ENCODE data around the gene ARL13B.

Gene ARL13B

DNA sequence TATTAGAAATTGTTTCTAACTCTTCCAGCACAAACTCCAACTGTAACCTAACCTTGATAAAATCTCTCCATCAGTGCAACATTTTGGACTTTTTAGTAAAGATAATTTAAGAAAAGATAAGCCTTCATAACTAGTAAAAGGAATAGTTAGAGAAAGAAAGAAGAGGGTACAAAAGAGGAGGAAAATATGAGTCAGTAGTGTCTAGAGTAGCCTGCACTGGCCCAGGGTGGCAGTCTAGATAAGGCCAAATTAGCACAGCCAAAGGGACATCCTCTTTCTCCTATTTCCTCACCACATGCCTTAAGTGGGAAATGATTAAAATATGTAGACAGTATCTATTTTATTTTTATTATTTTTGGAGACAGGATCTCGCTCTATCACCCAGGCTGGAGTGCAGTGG, 10.0 kb upstream of the ARL13B start:
- Histone ChIP-seq H3K36me3 (ENCODE audit: control insufficient read depth in 1 of 2, insufficient read depth in 2 of 2, low read length in 2 of 2) (no peaks in the 10 kb centered on the region), H3K4me3 (ENCODE audit: low read depth in 1 of 2, low read length in 2 of 2) (no peak overlapping the region), H3K9me3 (ENCODE audit: control insufficient read depth in 1 of 2, low read length in 2 of 2) (no peaks in the 10 kb centered on the region), H3K4me1 (ENCODE audit: control insufficient read depth in 1 of 2, insufficient read depth in 2 of 2, low read length in 2 of 2) (peaks cover 0 to 3% of the 10 kb centered on the region in 2 donors), H3K27ac (ENCODE audit: low read length) (no peak overlapping the region), H3K27me3 (ENCODE audit: low read depth, low read length) (no peaks in the 10 kb centered on the region)

DNA sequence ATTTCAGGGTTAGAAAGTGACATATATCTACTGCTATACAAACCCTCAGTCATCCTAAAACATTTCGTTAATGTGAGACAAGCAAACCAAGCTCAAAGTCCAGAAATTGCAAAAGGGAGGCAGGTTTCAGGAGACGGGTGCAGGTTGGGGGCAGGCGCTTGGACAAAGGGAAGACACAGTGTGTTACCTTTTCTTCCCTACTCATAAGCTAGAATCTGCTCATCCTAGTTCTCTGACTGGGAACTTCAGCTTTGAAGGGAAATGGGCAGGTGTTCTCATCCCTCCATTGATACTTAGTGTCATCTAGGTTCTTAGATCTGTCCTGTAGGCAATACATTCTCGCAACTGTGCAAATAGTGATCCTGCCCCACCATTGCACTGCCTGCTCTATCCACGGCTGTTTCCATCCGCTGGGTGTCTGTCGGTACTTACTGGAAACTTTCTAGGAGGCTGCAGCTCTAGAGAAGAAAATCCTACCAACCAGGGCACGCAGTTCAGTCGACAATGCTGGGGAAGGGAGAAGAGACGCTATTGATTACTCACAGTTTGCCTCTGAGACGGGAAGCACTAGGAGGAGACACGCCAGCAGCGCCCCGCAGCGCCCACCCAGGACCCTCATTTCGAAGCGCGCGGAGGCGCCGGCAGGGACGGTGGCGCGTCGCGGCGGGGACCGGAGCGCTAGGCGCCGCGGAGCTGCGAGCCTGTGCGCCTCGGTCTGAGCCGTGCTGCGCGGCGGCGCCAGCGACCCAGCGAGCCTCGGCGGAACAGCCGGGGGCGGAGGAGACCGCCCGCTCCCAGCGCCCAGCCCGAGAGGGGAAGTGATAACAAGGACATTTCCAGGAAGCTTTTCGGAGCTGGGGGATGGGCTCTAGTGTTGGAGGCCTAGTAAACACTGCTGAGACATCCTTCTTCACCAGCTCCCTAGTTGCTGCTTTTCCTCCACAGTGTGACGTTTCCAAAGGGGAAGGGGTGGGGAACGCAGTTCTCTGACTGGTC, 6.5 kb upstream of the ARL13B start, which contains the start of gene PROS1:
Gene PROS1, minus strand, starts transcription at position 766 of the 996 bp plus-strand sequence. Its CDS starts 147 bp downstream, at position 619.
- Histone ChIP-seq H3K4me3 (ENCODE audit: low read depth in 1 of 2, low read length in 2 of 2) (peak within 1 kb of the TSS; percentile 74 to 76), H3K27me3 (ENCODE audit: low read depth, low read length) (no peaks in the 10 kb centered on the region), H3K9me3 (ENCODE audit: control insufficient read depth in 1 of 2, low read length in 2 of 2) (no peaks in the 10 kb centered on the region), H3K4me1 (ENCODE audit: control insufficient read depth in 1 of 2, insufficient read depth in 2 of 2, low read length in 2 of 2) (peaks cover 0 to 3% of the 10 kb centered on the region in 2 donors), H3K36me3 (ENCODE audit: control insufficient read depth in 1 of 2, insufficient read depth in 2 of 2, low read length in 2 of 2) (no peaks in the 10 kb centered on the region), H3K27ac (ENCODE audit: low read length) (peak within 1 kb of the TSS; percentile 96)

DNA sequence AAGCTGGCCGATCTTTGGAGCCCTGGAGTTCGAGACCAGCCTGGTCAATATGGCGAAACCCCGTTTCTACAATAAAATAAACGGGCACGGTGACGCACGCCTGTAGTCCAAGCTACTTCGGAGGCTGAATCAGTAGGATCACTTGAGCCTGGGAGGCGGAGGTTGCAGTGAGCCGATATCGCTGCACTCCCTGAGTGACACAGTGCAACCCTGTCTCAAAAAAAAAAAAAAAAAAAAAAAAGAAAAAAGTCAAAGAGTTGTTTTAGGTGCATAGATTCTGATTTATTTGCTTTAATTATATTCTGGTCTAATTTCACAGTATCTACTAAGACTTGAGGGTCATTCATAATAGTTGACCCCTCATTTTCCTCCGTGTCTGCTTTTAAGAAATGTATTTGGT, 1.7 kb downstream of the ARL13B start:
- no peaks in the 10 kb centered on the region for H3K36me3 ChIP-seq (ENCODE audit: control insufficient read depth in 1 of 2, insufficient read depth in 2 of 2, low read length in 2 of 2)
- no peak overlapping the region for H3K27ac ChIP-seq (ENCODE audit: low read length)
- H3K4me1 ChIP-seq (ENCODE audit: control insufficient read depth in 1 of 2, insufficient read depth in 2 of 2, low read length in 2 of 2): peaks cover 0 to 16% of the 10 kb centered on the region in 2 donors
- H3K4me3 ChIP-seq (ENCODE audit: low read depth in 1 of 2, low read length in 2 of 2): no peak overlapping the region
- no peaks in the 10 kb centered on the region for H3K27me3 ChIP-seq (ENCODE audit: low read depth, low read length)
- H3K9me3 ChIP-seq (ENCODE audit: control insufficient read depth in 1 of 2, low read length in 2 of 2): no peaks in the 10 kb centered on the region

DNA sequence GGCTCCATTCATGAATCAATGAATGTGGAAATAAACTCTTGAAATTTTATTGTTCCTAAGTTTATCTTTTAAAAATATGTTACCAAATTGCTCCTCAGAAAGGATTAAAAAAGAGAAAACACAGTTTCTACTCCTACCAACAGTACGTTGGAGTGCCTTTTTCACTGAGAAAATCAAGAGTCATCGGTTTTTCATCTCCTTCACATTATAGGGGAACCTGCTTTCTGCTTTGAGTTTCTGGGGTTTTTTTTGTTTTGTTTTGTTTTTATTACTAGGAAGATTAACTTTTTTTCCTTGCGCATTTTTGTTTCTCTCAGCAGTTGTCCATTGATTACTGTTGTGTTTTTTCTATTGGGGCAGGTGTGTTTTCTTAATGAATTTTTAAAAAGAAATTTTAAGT, 3.5 kb downstream of the ARL13B start:
- no peak overlapping the region for H3K4me3 ChIP-seq (ENCODE audit: low read depth in 1 of 2, low read length in 2 of 2)
- H3K27ac ChIP-seq (ENCODE audit: low read length): no peak overlapping the region
- no peaks in the 10 kb centered on the region for H3K27me3 ChIP-seq (ENCODE audit: low read depth, low read length)
- H3K9me3 ChIP-seq (ENCODE audit: control insufficient read depth in 1 of 2, low read length in 2 of 2): no peaks in the 10 kb centered on the region
- no peaks in the 10 kb centered on the region for H3K36me3 ChIP-seq (ENCODE audit: control insufficient read depth in 1 of 2, insufficient read depth in 2 of 2, low read length in 2 of 2)
- peaks cover 0 to 16% of the 10 kb centered on the region in 2 donors for H3K4me1 ChIP-seq (ENCODE audit: control insufficient read depth in 1 of 2, insufficient read depth in 2 of 2, low read length in 2 of 2)

DNA sequence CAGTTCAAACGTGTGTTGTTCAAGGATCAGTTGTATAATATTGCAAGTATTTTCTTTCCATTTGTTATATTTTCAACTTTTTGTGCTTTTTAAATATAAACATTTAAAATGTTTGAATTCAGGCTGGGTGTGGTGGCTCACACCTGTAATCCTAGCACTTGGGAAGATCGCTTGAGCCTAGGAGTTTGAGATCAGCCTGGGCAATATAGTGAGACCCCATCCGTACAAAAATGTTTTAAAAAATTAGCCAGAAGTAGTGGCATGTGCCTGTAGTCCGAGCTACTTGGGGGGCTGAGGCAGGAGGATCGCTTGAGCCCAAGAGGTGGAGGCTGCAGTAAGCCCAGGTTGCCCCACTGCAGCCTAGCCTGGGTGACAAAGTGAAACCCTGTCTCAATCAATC, 4.7 kb downstream of the ARL13B start:
- H3K36me3 ChIP-seq (ENCODE audit: control insufficient read depth in 1 of 2, insufficient read depth in 2 of 2, low read length in 2 of 2): no peaks in the 10 kb centered on the region
- no peaks in the 10 kb centered on the region for H3K9me3 ChIP-seq (ENCODE audit: control insufficient read depth in 1 of 2, low read length in 2 of 2)
- no peaks in the 10 kb centered on the region for H3K27me3 ChIP-seq (ENCODE audit: low read depth, low read length)
- peaks cover 0 to 16% of the 10 kb centered on the region in 2 donors for H3K4me1 ChIP-seq (ENCODE audit: control insufficient read depth in 1 of 2, insufficient read depth in 2 of 2, low read length in 2 of 2)
- H3K27ac ChIP-seq (ENCODE audit: low read length): no peak overlapping the region
- no peak overlapping the region for H3K4me3 ChIP-seq (ENCODE audit: low read depth in 1 of 2, low read length in 2 of 2)

DNA sequence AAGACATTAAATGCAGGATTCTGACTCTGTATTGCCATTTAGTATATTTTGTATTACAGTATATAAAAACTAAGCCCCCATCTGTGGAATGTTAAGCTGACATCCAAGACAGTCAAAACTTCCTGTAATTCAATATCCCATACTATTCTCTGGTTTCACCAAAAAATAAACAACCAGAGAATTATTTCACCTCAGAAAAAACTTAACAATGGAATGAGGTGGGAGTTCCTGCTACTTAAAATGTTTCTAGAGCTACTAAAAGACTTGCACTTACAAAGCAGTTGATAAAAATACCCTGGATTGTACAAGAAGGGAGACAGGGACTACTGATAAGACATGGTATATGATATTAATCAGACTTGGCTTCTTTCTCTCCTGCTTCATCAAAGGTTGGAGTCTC, 8.3 kb downstream of the ARL13B start:
- H3K9me3 ChIP-seq (ENCODE audit: control insufficient read depth in 1 of 2, low read length in 2 of 2): no peaks in the 10 kb centered on the region
- H3K27me3 ChIP-seq (ENCODE audit: low read depth, low read length): no peaks in the 10 kb centered on the region
- no peaks in the 10 kb centered on the region for H3K4me1 ChIP-seq (ENCODE audit: control insufficient read depth in 1 of 2, insufficient read depth in 2 of 2, low read length in 2 of 2)
- H3K4me3 ChIP-seq (ENCODE audit: low read depth in 1 of 2, low read length in 2 of 2): no peak overlapping the region
- no peak overlapping the region for H3K27ac ChIP-seq (ENCODE audit: low read length)
- no peaks in the 10 kb centered on the region for H3K36me3 ChIP-seq (ENCODE audit: control insufficient read depth in 1 of 2, insufficient read depth in 2 of 2, low read length in 2 of 2)

DNA sequence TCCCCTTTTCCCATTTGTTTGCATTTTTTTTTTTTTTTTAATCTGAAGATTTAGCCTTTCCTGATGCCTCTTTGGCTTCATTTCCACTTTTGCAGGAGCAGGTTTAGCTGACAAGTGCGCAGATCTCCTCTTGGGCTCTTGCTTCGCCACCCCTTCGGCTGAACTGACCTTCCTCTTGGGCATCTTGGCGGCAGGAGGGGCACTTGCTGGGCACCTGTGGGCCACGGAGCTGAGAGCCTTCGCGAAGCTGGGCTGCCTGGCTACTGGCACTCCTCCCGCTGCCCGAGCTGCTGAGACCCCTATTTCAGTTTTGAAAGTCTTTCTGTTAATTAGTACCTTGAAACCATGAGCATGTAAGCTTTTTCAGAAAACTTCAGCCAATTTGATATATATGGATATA, 8.8 kb downstream of the ARL13B start:
- Histone ChIP-seq H3K4me3 (ENCODE audit: low read depth in 1 of 2, low read length in 2 of 2) (no peak overlapping the region), H3K36me3 (ENCODE audit: control insufficient read depth in 1 of 2, insufficient read depth in 2 of 2, low read length in 2 of 2) (no peaks in the 10 kb centered on the region), H3K27ac (ENCODE audit: low read length) (no peak overlapping the region), H3K9me3 (ENCODE audit: control insufficient read depth in 1 of 2, low read length in 2 of 2) (no peaks in the 10 kb centered on the region), H3K27me3 (ENCODE audit: low read depth, low read length) (no peaks in the 10 kb centered on the region), H3K4me1 (ENCODE audit: control insufficient read depth in 1 of 2, insufficient read depth in 2 of 2, low read length in 2 of 2) (no peaks in the 10 kb centered on the region)

DNA sequence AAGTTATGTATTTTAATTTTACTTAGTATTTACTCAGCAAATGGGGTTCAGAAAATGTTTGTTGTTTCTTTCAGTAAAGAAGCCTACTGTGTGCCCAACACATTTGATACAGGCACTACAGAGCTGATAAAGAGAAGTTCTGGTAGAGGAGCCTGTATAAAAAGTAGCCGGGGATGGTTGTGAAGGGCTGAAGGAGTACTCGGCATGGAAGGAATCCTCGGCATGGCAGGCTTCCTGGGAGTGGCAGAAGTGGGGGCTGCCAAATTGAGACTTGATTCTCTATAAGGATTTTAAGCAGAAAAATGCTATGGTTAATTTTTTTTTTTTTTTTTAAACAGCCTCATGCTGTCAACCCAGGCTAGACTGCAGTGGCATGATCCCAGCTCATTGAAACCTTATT, 9.3 kb downstream of the ARL13B start:
- Histone ChIP-seq H3K27ac (ENCODE audit: low read length) (no peak overlapping the region), H3K36me3 (ENCODE audit: control insufficient read depth in 1 of 2, insufficient read depth in 2 of 2, low read length in 2 of 2) (no peaks in the 10 kb centered on the region), H3K9me3 (ENCODE audit: control insufficient read depth in 1 of 2, low read length in 2 of 2) (no peaks in the 10 kb centered on the region), H3K4me1 (ENCODE audit: control insufficient read depth in 1 of 2, insufficient read depth in 2 of 2, low read length in 2 of 2) (no peaks in the 10 kb centered on the region), H3K4me3 (ENCODE audit: low read depth in 1 of 2, low read length in 2 of 2) (no peak overlapping the region), H3K27me3 (ENCODE audit: low read depth, low read length) (no peaks in the 10 kb centered on the region)

DNA sequence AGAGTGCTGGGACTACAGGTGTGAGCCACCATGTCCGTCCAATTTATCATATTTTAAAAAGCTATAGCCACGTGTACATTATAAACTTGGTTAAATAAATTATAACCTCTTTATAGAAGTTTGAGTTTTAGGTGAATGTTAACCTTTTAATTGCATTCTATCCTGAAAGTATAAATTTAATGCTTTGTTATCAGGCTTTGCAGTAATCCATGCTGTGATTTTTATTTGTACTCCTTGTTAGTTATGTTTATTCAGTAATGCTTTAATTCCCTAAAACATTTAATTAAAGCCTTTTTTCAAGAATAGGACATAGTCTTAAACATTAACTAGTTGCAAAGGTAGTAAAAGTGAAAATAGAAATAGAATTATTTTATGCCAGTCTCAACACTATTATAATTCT, 11.7 kb downstream of the ARL13B start:
- no peaks in the 10 kb centered on the region for H3K27me3 ChIP-seq (ENCODE audit: low read depth, low read length)
- peaks cover 0 to 2% of the 10 kb centered on the region in 2 donors for H3K36me3 ChIP-seq (ENCODE audit: control insufficient read depth in 1 of 2, insufficient read depth in 2 of 2, low read length in 2 of 2)
- H3K4me3 ChIP-seq (ENCODE audit: low read depth in 1 of 2, low read length in 2 of 2): no peak overlapping the region
- H3K4me1 ChIP-seq (ENCODE audit: control insufficient read depth in 1 of 2, insufficient read depth in 2 of 2, low read length in 2 of 2): no peaks in the 10 kb centered on the region
- H3K27ac ChIP-seq (ENCODE audit: low read length): no peak overlapping the region
- H3K9me3 ChIP-seq (ENCODE audit: control insufficient read depth in 1 of 2, low read length in 2 of 2): no peaks in the 10 kb centered on the region

DNA sequence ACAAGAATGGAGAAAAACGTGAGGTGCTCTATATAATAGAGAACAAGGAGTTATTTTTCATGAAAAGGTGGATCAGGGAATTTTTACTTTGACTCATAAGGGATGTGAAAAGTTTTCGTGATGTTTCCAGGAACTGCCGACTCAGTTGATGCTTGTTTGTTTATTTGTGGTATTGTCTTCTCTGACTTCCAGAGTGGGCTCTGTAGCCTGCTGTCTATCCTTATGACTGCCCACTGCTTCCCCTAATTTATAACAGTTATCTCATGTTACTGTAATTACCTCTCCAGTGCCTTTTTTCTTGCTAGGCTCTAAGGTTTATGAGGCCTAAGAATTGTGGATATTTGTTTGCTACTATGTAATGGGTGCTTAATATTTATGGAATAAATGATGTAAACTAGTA, 12.3 kb downstream of the ARL13B start:
- H3K9me3 ChIP-seq (ENCODE audit: control insufficient read depth in 1 of 2, low read length in 2 of 2): no peaks in the 10 kb centered on the region
- no peak overlapping the region for H3K4me3 ChIP-seq (ENCODE audit: low read depth in 1 of 2, low read length in 2 of 2)
- no peak overlapping the region for H3K27ac ChIP-seq (ENCODE audit: low read length)
- no peaks in the 10 kb centered on the region for H3K27me3 ChIP-seq (ENCODE audit: low read depth, low read length)
- H3K4me1 ChIP-seq (ENCODE audit: control insufficient read depth in 1 of 2, insufficient read depth in 2 of 2, low read length in 2 of 2): no peaks in the 10 kb centered on the region
- peaks cover 0 to 3% of the 10 kb centered on the region in 2 donors for H3K36me3 ChIP-seq (ENCODE audit: control insufficient read depth in 1 of 2, insufficient read depth in 2 of 2, low read length in 2 of 2)

DNA sequence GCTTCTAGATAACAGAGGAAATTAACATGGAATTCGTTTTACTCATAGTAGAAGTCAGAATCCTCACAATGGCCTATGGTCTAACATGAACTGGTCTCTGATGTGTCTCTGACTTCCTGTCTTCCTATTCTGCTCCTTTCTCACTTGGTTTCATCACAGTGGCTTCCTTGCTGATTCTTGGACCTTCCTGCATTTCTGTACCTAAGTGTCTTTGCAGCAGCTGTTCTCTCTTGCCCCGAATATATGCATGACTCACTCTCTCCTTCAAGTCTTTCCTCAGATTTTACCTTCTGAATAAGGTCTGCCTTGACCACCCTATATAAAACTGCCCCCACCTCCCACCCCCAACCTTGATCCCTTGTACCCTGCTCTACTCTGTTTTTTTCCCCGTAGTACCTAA, 14.1 kb downstream of the ARL13B start:
- Histone ChIP-seq H3K4me1 (ENCODE audit: control insufficient read depth in 1 of 2, insufficient read depth in 2 of 2, low read length in 2 of 2) (no peaks in the 10 kb centered on the region), H3K36me3 (ENCODE audit: control insufficient read depth in 1 of 2, insufficient read depth in 2 of 2, low read length in 2 of 2) (peaks cover 0 to 3% of the 10 kb centered on the region in 2 donors), H3K4me3 (ENCODE audit: low read depth in 1 of 2, low read length in 2 of 2) (no peak overlapping the region), H3K27ac (ENCODE audit: low read length) (no peak overlapping the region), H3K9me3 (ENCODE audit: control insufficient read depth in 1 of 2, low read length in 2 of 2) (no peaks in the 10 kb centered on the region), H3K27me3 (ENCODE audit: low read depth, low read length) (no peaks in the 10 kb centered on the region)
